NCI-H146 treated with DMSO at 0.1 percent for 48 hours (cell line): ENCODE results near the gene UBE2Q2.

Source experiments
- DNase-seq: peaks from one replicate; lab custom pipeline; 2025; ENCODE audit not compliant: unreplicated experiment; lab: John Stamatoyannopoulos, UW

The UBE2Q2 gene

GRCh38 chr15:75921732-75922703, 78.8 kb downstream of the UBE2Q2 start:
- peak; percentile 4 for DNase-seq

- DNase-seq, result no peak
Measured at GRCh38 chr15:75923756-75924155, 80.5 kb downstream of the UBE2Q2 start.

- DNase-seq, result no peak
Measured at GRCh38 chr15:75924576-75924975, 81.3 kb downstream of the UBE2Q2 start.

GRCh38 chr15:75925440-75925839, 82.2 kb downstream of the UBE2Q2 start:
- no peak for DNase-seq

GRCh38 chr15:75926931-75927330, 83.7 kb downstream of the UBE2Q2 start:
- DNase-seq, result no peak

GRCh38 chr15:75927601-75928000, 84.4 kb downstream of the UBE2Q2 start:
- DNase-seq, result no peak

- no peak for DNase-seq
Measured at GRCh38 chr15:75928680-75929608, 85.7 kb downstream of the UBE2Q2 start.

GRCh38 chr15:75929799-75930565, 86.7 kb downstream of the UBE2Q2 start:
- no peak for DNase-seq

GRCh38 chr15:75930866-75931265, 87.6 kb downstream of the UBE2Q2 start:
- DNase-seq, result no peak

GRCh38 chr15:75942464-75942863, 99.2 kb downstream of the UBE2Q2 start:
- DNase-seq, result no peak

- DNase-seq, result no peak
Measured at GRCh38 chr15:75943246-75943645, 100.0 kb downstream of the UBE2Q2 start.

GRCh38 chr15:75943713-75944215, 100.5 kb downstream of the UBE2Q2 start:
- no peak for DNase-seq

- DNase-seq, result no peak
Measured at GRCh38 chr15:75945953-75946352, 102.7 kb downstream of the UBE2Q2 start.

- DNase-seq, result no peak
Measured at GRCh38 chr15:75947092-75947491, 103.8 kb downstream of the UBE2Q2 start.

GRCh38 chr15:75948761-75949296, 105.6 kb downstream of the UBE2Q2 start:
- no peak for DNase-seq
